Liver (tissue), 9 donors: Measurements from ENCODE around the gene ZNF330. TPM values are rescaled to one million over a fixed set of nuclear protein-coding genes. Genes with fewer than 3 reads are reported as not detected.
A peak's percentile ranks its signal among the peaks of the same experiment; 100 is the strongest.

ENCODE experiments used
- DNase-seq: peaks from one replicate; pipeline ENCODE4 v3.0.0-alpha.2; 2017; ENCODE audit warnings: low spot score
- H3K27ac ChIP-seq, 2 donors: one replicate each; pipeline ENCODE4 v1.7.0; 2013; ENCODE audit warnings: inconsistent platforms in 2 of 2, low read length in 2 of 2, control low read depth in 1 of 2, low read depth in 1 of 2, mild to moderate bottlenecking in 1 of 2
- H3K27me3 ChIP-seq, 4 donors: one replicate each; pipeline versions ENCODE4 v1.6.1 to v1.7.0; 2013; ENCODE audit warnings: low read length in 3 of 4, inconsistent platforms in 1 of 4, mild to moderate bottlenecking in 1 of 4, moderate library complexity in 1 of 4; ENCODE audit not compliant: control insufficient read depth in 4 of 4, insufficient read depth in 4 of 4
- H3K36me3 ChIP-seq, 4 donors: one replicate each; pipeline versions ENCODE4 v1.6.1 to v1.7.0; 2013; ENCODE audit warnings: low read length in 3 of 4, mild to moderate bottlenecking in 3 of 4, low read depth in 1 of 4, moderate library complexity in 1 of 4; ENCODE audit not compliant: control insufficient read depth in 4 of 4, insufficient read depth in 3 of 4
- H3K4me1 ChIP-seq, 4 donors: one replicate each; pipeline versions ENCODE4 v1.6.1 to v1.7.0; 2013; ENCODE audit warnings: low read length in 3 of 4, mild to moderate bottlenecking in 3 of 4, moderate library complexity in 1 of 4; ENCODE audit not compliant: control insufficient read depth in 4 of 4, insufficient read depth in 4 of 4
- H3K4me3 ChIP-seq, 3 donors: one replicate each; pipeline versions ENCODE4 v1.6.1 to v1.7.0; 2013; ENCODE audit warnings: low read length in 3 of 3, control low read depth in 1 of 3, low read depth in 1 of 3, mild to moderate bottlenecking in 1 of 3
- H3K9ac ChIP-seq, 2 donors: one replicate each; pipeline ENCODE4 v1.7.0; 2013; ENCODE audit warnings: low read length in 2 of 2, mild to moderate bottlenecking in 2 of 2, moderate library complexity in 2 of 2, control low read depth in 1 of 2, low read depth in 1 of 2
- H3K9me3 ChIP-seq, 4 donors: one replicate each; pipeline versions ENCODE4 v1.6.1 to v1.7.0; 2013; ENCODE audit warnings: low read length in 3 of 4; ENCODE audit not compliant: control insufficient read depth in 4 of 4
- EGR1 ChIP-seq, 2 donors: IDR thresholded peaks; 2 replicates each; pipeline ENCODE4 v1.6.1; 2016 to 2018; ENCODE audit warnings: antibody characterized with exemption in 2 of 2, low read depth in 2 of 2
- FOXA1 ChIP-seq: IDR thresholded peaks from 2 replicates; pipeline ENCODE4 v1.6.1; 2016; ENCODE audit warnings: antibody characterized with exemption
- HNF4A ChIP-seq, 2 donors: conservative IDR thresholded peaks; 2 replicates each; pipeline ENCODE4 v1.6.1; 2016; ENCODE audit warnings: antibody characterized with exemption in 2 of 2, mild to moderate bottlenecking in 2 of 2
- HNF4G ChIP-seq: IDR thresholded peaks from 2 replicates; pipeline ENCODE4 v1.6.1; 2016; ENCODE audit warnings: antibody characterized with exemption
- JUND ChIP-seq, 2 donors: IDR thresholded peaks; 2 replicates each; pipeline ENCODE4 v1.6.1; 2016; ENCODE audit warnings: antibody characterized with exemption in 2 of 2
- NR2F2 ChIP-seq: IDR thresholded peaks from 2 replicates; pipeline ENCODE4 v1.6.1; 2016; ENCODE audit warnings: antibody characterized with exemption
- RAD21 ChIP-seq, 2 donors: IDR thresholded peaks; 2 replicates each; pipeline ENCODE4 v1.6.1; 2016; ENCODE audit warnings: antibody characterized with exemption in 2 of 2, mild to moderate bottlenecking in 2 of 2
- RXRA ChIP-seq, 2 donors: IDR thresholded peaks; 2 replicates each; pipeline ENCODE4 v1.6.1; 2017 to 2018; ENCODE audit warnings: antibody characterized with exemption in 2 of 2, mild to moderate bottlenecking in 1 of 2
- SP1 ChIP-seq: IDR thresholded peaks from 2 replicates; pipeline ENCODE4 v1.6.1; 2018; ENCODE audit warnings: antibody characterized with exemption, mild to moderate bottlenecking
- TAF1 ChIP-seq: conservative IDR thresholded peaks from 2 replicates; pipeline ENCODE4 v1.6.1; 2016; ENCODE audit warnings: antibody characterized with exemption, mild to moderate bottlenecking
- YY1 ChIP-seq: IDR thresholded peaks from 2 replicates; pipeline ENCODE4 v1.6.1; 2016; ENCODE audit warnings: antibody characterized with exemption, mild to moderate bottlenecking
- whole genome bisulfite sequencing: extraction: QIAGEN DNeasy Blood & Tissue Kit; methylation state at CpG from one replicate; pipeline ENCODE4 v1.1.7; 2013; 5-methylcytosine and 5-hydroxymethylcytosine counted together
- polyA plus RNA-seq, 2 donors: library from polyadenylated mRNA; stranded (reverse) in 1 of 2; unstranded in 1 of 2; fragments of 200-250 nt in 1 of 2; fragments of >200 nt in 1 of 2; fragmentation: Nextera tagmentation in 1 of 2; extraction: Ambion mirVana in 1 of 2; gene quantifications; one replicate each; pipeline versions ENCODE4 v1.2.1 to v1.2.3, GENCODE V29; 2013 to 2015
- total RNA-seq, 2 donors: library from RNA; depleted of rRNA; stranded (reverse); fragments of >200 nt; gene quantifications; one replicate each; pipeline ENCODE4 v1.2.3, GENCODE V29; 2014
- TF ChIP-seq, protein P1 (sequence below): IDR thresholded peaks from 2 replicates; pipeline ENCODE4 v1.6.1; 2016; ENCODE audit warnings: antibody characterized with exemption
- TF ChIP-seq, protein P2 (sequence below): IDR thresholded peaks from 2 replicates; pipeline ENCODE4 v1.6.1; 2016; ENCODE audit warnings: antibody characterized with exemption, mild to moderate bottlenecking
- TF ChIP-seq, protein P3 (sequence below): IDR thresholded peaks from 2 replicates; pipeline ENCODE4 v1.6.1; 2016; ENCODE audit warnings: antibody characterized with exemption
- TF ChIP-seq, protein P4 (sequence below): fragments of 150-350 bp; IDR thresholded peaks from 2 replicates; pipeline ENCODE4 v1.5.1; 2017; ENCODE audit warnings: improper control_type of control experiment, low read depth, low read length; ENCODE audit not compliant: missing input control
- TF ChIP-seq, protein P5 (sequence below): IDR thresholded peaks from 2 replicates; pipeline ENCODE4 v1.6.1; 2016; ENCODE audit warnings: antibody characterized with exemption
- donor health status: healthy.
- donor health status: healthy.
- donor health status: healthy.
- donor health status: healthy.
- donor health status: healthy.

ZNF330 gene
- total and polyA plus RNA-seq, 4 donors: 11.7 to 23.2 (median 19.0) TPM

DNA sequence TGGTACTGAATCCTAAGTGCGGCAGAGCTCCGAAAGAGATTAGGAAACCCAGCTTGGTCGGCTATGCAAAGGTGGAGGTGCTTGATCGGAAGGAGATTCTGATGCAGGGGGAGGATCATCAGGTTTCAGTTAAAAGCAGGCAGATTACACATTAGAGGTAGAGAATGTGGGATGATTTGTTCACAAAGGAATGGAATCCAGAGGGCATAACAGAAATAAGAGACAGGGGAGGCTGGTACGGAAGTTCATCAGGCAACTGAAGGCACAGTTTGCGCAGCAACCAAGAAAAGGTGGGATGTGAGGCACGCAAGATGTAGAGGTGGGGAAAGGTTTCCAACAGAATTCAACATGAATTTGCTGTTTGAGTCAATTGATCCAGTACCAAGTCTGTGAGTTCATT lies 424 bp upstream of the ZNF330 start:
- TF ChIP-seq RXRA (IDR thresholded peaks at IDR 0.05) (no peak), HNF4G (no peak), TAF1 (no peak), HNF4A (conservative IDR thresholded peaks at IDR 0.05) (no peak), SP1 (no peak), JUND (IDR thresholded peaks at IDR 0.05) (no peak), NR2F2 (no peak), EGR1 (IDR thresholded peaks at IDR 0.05; ENCODE audit: low read depth in 2 of 2) (no peak), RAD21 (IDR thresholded peaks at IDR 0.05) (no peak), FOXA1 (no peak)
- TF ChIP-seq, protein P1, sequence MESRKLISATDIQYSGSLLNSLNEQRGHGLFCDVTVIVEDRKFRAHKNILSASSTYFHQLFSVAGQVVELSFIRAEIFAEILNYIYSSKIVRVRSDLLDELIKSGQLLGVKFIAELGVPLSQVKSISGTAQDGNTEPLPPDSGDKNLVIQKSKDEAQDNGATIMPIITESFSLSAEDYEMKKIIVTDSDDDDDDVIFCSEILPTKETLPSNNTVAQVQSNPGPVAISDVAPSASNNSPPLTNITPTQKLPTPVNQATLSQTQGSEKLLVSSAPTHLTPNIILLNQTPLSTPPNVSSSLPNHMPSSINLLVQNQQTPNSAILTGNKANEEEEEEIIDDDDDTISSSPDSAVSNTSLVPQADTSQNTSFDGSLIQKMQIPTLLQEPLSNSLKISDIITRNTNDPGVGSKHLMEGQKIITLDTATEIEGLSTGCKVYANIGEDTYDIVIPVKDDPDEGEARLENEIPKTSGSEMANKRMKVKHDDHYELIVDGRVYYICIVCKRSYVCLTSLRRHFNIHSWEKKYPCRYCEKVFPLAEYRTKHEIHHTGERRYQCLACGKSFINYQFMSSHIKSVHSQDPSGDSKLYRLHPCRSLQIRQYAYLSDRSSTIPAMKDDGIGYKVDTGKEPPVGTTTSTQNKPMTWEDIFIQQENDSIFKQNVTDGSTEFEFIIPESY: no peak
- TF ChIP-seq, protein P2, sequence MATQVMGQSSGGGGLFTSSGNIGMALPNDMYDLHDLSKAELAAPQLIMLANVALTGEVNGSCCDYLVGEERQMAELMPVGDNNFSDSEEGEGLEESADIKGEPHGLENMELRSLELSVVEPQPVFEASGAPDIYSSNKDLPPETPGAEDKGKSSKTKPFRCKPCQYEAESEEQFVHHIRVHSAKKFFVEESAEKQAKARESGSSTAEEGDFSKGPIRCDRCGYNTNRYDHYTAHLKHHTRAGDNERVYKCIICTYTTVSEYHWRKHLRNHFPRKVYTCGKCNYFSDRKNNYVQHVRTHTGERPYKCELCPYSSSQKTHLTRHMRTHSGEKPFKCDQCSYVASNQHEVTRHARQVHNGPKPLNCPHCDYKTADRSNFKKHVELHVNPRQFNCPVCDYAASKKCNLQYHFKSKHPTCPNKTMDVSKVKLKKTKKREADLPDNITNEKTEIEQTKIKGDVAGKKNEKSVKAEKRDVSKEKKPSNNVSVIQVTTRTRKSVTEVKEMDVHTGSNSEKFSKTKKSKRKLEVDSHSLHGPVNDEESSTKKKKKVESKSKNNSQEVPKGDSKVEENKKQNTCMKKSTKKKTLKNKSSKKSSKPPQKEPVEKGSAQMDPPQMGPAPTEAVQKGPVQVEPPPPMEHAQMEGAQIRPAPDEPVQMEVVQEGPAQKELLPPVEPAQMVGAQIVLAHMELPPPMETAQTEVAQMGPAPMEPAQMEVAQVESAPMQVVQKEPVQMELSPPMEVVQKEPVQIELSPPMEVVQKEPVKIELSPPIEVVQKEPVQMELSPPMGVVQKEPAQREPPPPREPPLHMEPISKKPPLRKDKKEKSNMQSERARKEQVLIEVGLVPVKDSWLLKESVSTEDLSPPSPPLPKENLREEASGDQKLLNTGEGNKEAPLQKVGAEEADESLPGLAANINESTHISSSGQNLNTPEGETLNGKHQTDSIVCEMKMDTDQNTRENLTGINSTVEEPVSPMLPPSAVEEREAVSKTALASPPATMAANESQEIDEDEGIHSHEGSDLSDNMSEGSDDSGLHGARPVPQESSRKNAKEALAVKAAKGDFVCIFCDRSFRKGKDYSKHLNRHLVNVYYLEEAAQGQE: no peak
- TF ChIP-seq, protein P3, sequence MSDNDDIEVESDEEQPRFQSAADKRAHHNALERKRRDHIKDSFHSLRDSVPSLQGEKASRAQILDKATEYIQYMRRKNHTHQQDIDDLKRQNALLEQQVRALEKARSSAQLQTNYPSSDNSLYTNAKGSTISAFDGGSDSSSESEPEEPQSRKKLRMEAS: no peak
- TF ChIP-seq, protein P4, sequence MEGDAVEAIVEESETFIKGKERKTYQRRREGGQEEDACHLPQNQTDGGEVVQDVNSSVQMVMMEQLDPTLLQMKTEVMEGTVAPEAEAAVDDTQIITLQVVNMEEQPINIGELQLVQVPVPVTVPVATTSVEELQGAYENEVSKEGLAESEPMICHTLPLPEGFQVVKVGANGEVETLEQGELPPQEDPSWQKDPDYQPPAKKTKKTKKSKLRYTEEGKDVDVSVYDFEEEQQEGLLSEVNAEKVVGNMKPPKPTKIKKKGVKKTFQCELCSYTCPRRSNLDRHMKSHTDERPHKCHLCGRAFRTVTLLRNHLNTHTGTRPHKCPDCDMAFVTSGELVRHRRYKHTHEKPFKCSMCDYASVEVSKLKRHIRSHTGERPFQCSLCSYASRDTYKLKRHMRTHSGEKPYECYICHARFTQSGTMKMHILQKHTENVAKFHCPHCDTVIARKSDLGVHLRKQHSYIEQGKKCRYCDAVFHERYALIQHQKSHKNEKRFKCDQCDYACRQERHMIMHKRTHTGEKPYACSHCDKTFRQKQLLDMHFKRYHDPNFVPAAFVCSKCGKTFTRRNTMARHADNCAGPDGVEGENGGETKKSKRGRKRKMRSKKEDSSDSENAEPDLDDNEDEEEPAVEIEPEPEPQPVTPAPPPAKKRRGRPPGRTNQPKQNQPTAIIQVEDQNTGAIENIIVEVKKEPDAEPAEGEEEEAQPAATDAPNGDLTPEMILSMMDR: no peak
- TF ChIP-seq, protein P5, sequence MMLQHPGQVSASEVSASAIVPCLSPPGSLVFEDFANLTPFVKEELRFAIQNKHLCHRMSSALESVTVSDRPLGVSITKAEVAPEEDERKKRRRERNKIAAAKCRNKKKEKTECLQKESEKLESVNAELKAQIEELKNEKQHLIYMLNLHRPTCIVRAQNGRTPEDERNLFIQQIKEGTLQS: no peak
- peaks cover 0 to 17% (median 7%) of the 10 kb centered on the region in 4 donors for H3K36me3 ChIP-seq
- H3K27ac ChIP-seq: peak overlapping the region in 1 of 2 donors; percentile 99
- H3K9ac ChIP-seq: no peak overlapping the region
- peaks cover 0 to 20% (median 13%) of the 10 kb centered on the region in 4 donors for H3K4me1 ChIP-seq
- no peaks in the 10 kb centered on the region for H3K9me3 ChIP-seq
- no peak for DNase-seq
- H3K27me3 ChIP-seq: no peaks in the 10 kb centered on the region
- peak overlapping the region; percentile 62 to 97 (median 84) for H3K4me3 ChIP-seq
- WGBS: 89% methylated on average over 7 of the region's 7 CpGs

DNA sequence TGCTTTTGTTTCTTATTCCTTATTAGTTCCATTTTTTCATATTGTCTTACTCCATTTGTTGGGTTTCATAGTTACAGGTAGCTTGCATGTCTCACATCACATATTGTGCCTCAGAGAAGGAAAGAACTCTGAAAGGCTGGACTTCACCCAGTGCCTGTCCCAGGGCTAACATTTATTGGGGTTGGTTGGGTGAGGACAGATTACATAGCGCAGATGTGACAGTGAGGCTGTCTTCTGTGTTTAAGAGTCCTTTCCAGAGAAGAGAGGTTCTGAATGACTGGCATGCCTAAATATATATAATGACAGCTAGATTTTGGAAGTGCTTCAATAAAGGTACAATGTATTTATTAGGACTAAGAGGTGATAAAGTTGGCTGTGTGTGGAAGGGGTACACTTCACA lies 2.7 kb downstream of the ZNF330 start:
- 100% methylated on average over 1 of the region's 1 CpG for WGBS
- peaks cover 0 to 20% (median 13%) of the 10 kb centered on the region in 4 donors for H3K4me1 ChIP-seq
- DNase-seq: no peak
- H3K9ac ChIP-seq: no peak overlapping the region
- no peak overlapping the region for H3K27ac ChIP-seq
- H3K36me3 ChIP-seq: peaks cover 1 to 32% (median 14%) of the 10 kb centered on the region in 4 donors
- H3K4me3 ChIP-seq: no peak overlapping the region
- H3K27me3 ChIP-seq: no peaks in the 10 kb centered on the region
- H3K9me3 ChIP-seq: no peaks in the 10 kb centered on the region
- TF ChIP-seq HNF4A (conservative IDR thresholded peaks at IDR 0.05) (no peak), TAF1 (no peak), YY1 (no peak), FOXA1 (no peak), SP1 (no peak)
- TF ChIP-seq, protein P4: no peak
- TF ChIP-seq, protein P1: no peak
- TF ChIP-seq, protein P2: no peak
